Activated T-helper 9 cell treated with anti-CD3 and anti-CD28 coated beads, Interleukin-2, amount 50 U/mL, for 16 hours (primary cell): ENCODE results near the gene HSD17B13.
"Not testable (repeated sequence)": the region's sequence is repeated elsewhere in the genome, so short reads cannot be mapped to it uniquely, and the experiment has no call there.

Experiments used
- DNase-seq: peaks from one replicate; pipeline ENCODE4 v3.0.0-alpha.2; 2020; ENCODE audit warnings: low read depth

Gene HSD17B13

DNA sequence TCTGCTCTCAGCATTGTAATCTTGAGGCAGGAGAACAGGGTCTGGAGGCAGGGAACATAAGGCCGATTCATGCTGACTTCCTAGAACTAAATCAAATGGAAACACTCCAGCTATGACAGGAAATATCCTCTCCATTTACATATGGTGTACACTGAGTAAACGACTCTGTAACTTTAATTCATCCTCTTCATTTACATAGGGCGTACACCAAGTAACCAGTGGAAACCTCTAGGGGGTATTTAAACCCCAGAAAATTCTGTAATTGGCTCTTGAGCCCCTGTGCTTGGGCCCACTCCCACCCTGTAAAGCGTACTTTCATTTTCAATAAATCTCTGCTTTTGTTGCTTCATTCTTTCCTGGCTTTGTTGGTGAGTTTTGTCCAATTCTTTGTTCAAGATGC lies 7.7 kb downstream of the HSD17B13 start:
- not testable (repeated sequence) for DNase-seq

DNA sequence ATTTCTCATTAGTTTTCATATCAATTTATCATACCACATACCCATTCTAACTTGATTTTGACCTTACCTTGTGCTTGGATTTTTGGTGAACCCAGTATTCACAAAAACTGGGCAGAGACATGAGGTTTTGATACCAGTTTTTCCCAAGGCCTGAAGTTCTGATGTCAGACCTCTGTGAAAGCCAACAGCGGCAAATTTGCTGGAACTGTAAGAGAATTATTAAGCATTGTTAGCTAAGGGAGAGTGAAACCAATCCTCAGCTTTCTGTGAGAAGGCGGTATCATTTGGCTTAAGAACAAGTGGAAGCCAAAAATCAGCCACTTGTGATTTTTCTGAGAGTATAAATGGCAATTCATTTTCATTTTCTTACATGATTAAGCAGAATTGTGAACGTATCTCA lies 8.9 kb downstream of the HSD17B13 start:
- no peak for DNase-seq

DNA sequence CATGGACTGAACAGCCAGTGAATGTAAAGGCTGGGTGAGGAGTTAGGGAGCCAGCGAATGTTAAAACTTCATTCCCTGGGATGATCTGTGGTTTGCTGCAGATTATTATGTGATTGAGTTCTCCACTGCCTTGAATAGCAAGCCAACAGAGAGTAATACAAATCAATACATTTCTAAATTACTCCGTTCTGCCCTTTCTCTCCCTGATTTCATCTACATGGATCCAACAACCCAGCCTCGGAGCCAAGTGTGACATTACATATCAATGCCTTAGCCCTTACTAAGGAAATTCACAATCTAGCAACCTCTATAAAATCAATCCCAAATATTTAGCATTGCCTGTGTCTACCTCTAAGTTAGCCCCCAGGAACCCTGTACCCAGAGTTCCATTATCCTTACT lies 11.0 kb downstream of the HSD17B13 start:
- DNase-seq = no peak

DNA sequence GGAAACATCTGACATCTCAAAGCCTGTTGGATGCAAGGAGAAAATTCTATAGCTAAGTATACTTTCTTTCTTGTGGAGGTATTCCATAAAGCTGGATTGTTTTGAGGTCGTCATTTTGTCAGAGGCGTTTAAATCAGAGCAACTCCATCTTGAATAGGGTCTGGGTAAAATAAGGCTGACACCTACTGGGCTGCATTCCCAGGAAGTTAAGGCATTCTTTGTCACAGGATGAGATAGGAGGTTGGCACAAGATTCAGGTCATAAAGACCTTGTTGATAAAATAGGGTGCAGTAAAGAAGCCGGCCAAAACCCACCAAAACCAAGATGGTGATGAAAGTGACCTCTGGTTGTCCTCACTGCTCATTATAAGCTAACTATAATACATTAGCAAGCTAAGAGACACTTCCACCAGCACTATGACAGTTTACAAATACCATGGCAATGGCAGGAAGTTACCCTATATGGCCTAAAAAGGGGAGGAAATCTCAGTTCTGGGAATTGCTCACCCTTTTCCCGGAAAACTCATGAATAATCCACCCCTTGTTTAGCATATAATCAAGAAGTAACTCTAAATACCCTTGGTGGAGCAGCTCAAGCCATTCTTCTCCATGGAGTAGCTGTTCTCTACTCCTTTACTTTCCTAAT lies 11.9 kb downstream of the HSD17B13 start:
- no peak for DNase-seq

DNA sequence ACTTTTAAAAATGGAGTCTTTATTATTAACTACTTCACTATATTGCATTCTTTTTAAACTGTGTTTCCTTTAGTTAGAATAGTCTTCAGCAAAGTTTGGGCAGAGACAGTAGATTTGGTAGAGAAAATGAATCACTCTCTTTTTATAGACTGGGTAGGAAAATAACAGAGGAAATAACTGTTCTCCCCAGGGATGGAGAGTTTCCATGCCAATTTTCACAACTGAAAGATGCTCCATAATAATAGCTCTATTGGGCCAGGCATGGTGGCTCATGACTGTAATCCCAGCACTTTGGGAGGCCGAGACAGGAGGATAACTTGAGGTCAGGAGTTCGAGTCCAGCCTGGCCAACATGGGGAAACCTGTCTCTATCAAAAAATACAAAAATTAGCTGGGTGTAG lies 13.1 kb downstream of the HSD17B13 start:
- DNase-seq = no peak

DNA sequence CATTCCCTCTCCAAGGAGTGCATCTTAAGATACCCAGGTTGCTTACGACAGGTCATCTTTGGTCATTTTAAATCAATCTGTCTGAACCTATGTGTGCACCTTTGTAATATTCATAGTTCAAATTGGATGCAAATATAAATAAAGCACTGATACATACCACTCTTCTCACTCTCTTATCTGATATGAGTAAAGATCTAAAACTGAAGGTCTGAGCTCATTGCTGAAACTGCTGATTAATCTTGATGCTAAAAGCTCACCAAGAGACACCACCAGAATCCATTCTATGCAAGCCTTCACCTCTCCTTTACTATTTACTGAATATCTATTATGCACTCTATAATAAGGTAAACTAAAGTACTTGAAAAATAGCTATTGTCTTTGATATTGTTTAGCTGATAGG lies 16.6 kb downstream of the HSD17B13 start:
- DNase-seq = no peak

DNA sequence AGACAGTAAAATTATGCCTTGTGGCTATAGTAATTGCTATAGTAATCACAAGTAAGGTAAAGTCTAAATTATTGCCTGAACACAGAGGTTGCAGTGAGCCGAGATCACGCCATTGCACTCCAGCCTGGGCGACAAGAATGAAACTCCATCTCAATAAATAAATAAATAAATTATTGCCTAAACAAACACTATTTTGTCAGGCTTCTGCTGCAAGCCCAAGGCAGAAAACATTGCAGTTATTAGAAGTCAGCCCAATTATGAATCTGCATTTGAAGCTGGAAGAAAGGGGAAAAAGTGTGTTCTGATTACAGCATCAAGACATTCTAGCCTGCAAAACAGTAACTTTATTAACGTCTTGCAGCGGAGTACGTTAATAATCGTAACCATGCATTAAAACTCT lies 17.1 kb downstream of the HSD17B13 start:
- DNase-seq = no peak

DNA sequence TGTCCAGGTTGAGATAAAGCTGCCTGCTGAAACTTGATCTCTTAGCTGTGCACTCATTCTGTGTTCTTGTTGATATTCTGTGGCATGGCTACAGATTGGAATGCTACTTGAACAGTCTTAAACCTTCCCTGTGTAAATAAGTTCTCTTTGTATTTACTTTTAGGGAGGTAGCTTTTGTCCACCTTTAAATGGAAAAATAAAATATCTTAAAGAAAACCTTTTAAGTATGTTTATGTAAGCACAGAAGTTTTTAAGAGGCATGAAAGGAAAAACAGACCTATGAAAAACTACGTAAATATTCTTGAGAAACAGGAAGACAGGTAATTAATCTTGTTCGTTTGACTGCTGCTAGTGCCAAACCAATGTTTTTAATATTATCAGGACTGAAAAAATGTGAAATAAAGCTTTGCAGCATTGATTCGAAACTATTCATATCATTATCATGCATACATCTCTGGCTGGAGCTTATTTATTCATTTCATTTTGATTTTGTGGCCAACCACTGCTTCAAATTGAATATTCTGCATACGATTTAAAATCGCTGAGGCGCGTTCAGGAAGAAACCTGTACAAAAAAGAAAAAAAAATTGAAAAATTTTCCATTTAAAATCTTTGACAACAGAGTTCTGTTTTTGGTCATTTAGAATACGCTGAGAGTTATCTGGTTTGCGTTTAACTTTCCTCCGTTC lies 17.8 kb downstream of the HSD17B13 start:
- no peak for DNase-seq

DNA sequence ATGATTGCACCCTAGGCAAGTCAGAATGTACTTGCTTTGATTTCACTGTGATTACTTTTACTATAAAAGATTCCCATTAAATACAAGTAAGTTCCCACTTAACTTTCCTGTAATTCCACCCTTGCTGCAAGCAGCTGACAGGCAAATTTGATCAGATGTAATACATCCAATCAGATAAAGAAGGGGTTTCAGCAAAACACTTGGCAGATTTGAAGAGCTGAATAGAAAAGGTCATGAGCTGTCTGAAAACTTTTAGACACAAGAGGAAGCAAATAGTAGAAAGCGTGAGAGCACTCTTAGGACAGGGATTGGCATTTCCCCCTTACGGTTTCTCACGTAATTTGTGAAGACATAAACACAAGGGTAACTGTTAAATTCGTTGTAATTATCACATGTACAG lies 22.8 kb downstream of the HSD17B13 start:
- DNase-seq = no peak

DNA sequence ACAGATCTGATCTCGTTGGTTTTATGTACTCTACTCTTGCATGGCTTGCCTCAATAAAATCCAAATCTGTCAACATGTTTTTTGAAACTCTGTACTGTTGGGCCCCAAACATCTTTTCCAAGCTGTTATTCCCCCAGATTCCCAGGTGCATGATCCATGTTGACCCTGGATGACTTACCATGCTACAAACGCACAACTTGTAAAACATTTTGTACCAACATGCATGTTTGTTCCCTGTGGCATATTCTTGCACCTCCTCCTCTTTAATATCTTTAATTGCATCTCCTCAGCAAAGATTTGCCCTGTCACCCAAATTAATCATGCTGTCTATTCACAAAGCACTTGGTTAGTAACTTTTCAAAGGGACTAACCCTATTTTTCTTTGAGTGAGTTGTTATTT lies 24.3 kb downstream of the HSD17B13 start:
- DNase-seq = no peak

DNA sequence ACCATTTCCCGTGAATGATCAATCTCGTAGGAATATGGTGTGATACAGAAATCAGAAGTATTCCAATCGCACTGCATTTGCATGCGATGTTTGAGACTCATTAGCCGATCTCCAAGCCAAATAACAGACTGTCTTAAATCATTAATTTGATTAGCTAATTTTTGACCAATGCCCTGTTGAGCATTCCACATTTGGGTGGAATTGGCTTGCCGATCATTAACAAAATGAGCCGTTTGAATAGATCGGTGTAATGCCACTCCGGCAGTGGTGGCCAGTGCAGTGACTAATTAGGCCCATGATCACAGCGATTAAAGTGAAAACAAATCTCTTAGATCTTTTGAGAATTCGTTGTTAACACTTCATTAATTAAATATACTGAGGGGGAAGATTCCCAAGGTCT lies 27.8 kb downstream of the HSD17B13 start:
- not testable (repeated sequence) for DNase-seq

DNA sequence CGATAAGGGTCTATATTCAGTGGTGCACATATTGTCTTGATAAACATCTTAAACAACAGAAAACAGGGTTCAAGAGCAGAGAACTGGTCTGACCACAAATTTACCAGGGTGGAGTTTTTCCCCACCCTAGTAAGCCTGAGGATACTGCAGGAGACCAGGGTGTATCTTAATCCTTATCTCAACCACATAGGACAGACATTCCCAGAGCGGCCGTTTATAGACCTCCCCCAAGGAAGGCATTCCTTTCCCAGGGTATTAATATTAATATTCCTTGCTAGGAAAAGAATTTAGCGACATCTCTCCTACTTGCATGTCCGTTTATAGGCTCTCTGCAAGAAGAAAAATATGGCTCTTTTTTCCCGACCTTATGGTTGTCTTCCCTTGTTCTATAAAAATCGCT lies 28.8 kb downstream of the HSD17B13 start:
- not testable (repeated sequence) for DNase-seq

DNA sequence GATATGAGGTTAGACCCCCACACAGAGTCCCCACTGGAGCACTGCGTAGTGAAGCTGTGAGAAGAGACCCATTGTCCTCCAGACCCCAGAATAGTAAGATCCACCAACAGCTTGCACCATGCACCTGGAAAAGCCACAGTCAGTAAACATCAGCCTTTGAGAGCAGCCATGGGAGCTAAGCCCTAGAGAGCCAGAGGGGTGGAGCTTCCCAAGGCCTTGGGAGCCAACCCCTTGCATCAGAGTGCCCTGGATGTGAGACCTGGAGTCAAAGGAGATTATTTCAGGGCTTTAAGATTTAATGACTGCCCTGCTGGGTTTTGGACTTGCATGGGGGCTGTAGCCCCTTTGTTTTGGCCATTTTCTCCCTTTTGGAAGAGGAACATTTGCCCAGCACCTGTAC lies 35.7 kb downstream of the HSD17B13 start:
- DNase-seq = no peak

DNA sequence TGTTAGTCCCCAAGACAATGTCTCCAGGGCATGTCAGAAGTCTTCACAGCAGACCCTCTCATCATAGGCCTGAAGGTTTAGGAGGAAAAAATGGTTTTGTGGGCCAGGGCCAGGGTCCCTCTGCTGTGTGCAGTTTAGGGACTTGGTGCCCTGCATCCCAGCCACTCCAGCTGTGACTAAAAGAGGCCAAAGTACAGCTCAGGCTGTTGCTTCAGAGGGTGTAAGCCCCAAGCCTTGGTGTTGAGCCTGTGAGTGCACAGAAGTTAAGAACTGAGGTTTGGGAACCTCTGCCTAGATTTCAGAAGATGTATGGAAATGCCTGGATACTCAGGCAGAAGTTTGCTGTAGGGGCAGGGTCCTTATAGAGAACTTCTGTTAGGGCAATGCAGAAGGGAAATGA lies 38.4 kb downstream of the HSD17B13 start:
- not testable (repeated sequence) for DNase-seq

DNA sequence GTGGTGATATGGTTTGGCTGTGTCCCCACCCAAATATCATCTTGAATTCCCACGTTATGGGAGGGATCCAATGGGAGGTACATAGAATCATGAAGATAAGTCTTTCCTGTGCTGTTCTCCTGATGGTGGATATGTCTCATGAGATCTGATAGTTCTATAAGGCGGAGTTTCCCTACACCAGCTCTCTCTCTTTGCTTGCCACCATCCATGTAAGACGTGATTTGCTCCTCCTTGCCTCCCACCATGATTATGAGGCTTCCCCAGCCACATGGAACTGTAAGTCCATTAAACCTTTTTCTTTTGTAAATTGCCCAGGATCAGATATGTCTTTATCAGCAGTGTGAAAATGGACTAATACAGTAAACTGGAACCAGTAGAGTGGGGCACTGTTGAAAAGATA lies 39.5 kb downstream of the HSD17B13 start:
- DNase-seq = no peak

DNA sequence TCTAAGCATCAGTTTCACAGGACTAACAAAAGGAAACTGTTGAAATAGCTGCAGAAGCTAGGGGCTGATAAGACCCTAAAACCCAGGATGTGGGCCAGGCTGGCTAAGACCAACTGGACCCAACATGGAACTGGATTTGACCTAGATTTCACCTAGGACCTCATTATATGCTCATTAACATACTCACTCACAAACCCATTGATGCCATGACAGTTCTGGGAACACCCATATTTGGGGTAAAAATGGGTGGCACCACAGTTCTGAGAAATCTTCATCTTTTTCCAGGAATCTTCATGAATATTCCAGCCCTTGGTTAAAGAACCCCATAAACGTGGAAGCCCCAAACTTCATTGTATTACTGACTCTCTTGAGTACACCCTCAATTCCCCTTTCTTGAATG lies 41.1 kb downstream of the HSD17B13 start:
- DNase-seq = no peak

DNA sequence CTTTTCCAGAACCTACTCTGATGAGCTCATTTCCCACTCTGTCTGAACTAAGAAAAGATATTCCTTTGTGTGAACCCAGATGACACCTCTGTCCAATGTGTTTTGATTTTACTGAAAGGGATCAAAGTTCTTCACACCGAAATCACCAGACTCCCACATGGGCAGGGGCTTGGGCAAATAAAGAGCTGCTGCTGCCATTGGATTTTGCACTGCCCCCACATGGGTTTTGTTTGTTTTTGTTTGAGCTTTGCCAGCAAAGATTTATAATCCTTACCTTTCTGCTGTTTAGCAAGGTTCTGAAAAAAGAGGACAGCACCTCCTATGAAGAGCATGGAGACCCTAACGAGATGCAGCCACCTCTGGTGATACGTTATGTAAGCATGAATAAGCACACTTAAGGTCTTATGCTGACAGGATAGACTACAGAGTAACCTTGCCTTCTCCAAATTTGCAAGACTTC lies 44.3 kb downstream of the HSD17B13 start:
- DNase-seq = no peak

DNA sequence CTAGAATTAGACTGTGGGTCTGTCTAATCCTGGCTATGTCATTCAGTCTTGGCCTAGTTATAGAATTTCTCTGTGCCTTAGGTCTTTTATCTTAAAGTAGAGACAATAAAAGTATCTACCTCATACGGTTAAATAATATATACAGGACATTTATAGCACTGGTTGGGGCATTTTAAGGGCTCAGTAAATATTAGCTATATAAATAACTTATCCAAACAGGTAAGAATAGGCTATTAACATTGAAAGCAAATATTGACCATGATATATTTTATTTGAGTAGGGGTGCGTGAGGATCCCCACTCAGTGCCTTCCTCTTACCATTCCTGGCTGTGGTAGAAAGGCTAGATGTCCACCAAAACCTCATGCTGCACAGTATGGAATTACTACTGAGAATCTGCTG lies 47.4 kb downstream of the HSD17B13 start:
- no peak for DNase-seq

DNA sequence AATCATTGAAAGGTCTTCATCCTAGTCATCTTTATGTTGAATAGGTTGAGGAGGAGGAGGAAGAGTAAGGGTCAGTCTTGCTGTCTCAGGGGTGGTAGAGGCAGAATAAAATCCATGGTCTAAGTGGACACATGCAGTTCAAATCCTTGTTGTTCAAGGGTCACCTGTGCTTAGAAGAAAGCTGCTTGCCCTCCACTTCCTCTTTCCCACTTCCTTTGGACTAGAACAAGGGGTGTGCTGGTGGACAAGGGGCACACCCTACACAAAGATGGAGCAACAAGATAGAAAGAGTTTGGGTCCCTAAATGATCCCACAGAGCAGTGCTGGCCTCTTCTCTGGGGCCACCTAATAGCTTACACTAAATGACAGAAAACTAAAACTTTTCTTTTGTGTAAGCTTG lies 47.9 kb downstream of the HSD17B13 start:
- no peak for DNase-seq

DNA sequence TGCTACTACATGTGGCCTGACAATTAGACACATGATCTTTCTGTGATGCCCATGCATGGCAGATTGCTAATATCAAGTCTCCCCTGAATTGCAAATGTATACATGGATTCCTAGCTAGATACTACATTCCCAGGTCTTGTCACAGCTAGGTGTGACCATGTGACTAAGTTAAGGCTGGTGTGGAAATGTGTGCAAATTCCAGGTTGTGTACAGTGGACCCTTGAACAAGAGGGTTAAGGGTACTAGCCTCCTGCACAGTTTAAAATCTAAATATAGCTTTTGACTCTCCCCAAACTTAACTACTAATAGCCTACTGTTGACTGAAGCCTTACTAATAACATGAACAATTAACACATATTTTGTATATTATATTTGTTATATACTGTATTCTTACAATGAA lies 48.4 kb downstream of the HSD17B13 start:
- DNase-seq = no peak

DNA sequence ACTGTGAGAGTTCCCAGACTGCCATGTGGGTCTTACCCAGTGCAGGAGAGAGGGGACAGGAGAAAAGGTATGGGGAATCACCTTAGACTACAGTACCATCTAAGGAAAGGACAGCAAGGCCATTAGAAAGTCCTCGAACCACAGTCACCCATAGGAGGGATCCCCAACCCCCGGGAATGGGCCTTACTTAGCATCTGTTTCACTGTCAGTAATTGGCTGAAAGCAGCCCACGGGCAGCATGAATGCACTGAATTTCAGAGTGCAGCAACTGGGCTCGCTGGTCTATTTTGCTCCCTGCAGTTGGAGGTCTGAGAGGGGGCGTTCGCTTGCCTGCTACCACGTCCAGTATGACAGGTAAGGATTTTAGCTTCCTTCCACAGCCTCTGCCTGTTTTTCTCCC lies 51.9 kb downstream of the HSD17B13 start:
- no peak for DNase-seq

DNA sequence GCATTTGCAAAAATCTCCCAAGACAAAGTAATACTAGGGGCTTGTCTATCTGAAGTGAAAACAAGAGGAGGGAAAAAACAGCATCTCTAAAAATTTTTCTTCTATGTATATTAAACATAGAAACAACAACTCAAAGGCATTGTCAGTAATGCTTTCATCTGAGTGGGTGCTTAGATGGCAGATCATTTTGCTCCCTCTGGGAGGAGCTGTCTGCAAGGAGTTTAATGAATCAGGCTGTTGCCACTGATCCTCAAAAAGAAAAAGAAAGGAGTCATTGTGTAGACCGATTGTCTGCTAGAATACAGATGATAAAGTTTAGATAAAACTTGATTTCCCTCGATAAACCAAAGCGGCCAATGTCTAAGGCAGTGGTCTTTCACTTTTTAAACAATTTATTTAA lies 52.5 kb downstream of the HSD17B13 start:
- DNase-seq = no peak

DNA sequence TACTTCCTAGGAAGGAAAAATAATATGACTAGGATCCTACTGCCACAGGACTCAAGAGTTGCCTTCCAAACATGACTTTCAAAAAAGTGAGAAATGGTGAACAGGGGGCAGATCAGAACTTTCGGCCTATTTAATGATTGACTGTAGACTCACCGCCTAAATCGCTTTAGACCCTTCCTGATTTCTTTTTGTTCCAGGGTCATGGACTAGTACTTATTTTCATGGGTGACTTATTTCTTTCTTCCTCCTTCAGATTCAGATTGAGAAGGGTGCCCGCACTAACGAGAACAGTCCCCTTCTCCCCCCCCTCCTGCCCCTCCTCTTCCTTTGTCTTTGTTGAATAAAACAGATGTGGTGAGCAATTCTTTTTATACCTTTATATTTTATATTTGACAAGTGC lies 54.3 kb downstream of the HSD17B13 start:
- DNase-seq = no peak

DNA sequence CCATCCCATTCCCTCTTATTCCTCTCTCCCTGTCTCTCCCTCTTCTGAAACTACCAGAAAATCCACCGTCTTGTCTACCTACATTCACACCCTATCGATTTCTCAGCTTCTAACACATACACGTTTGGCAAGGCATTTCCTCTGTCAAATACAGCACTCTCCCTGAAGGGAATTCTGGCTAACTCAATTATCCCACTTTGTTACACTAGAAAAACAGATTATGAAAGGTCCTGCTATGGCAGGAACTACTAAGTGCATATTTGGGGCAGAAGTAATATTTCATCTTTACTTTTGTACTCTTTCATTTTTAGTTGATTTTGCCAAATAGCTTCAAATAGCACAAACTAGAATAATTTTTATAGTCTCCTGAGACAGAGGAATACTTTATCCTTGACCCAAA lies 55.7 kb downstream of the HSD17B13 start:
- no peak for DNase-seq
